ENCODE results near the gene GPBAR1. TPM values are rescaled to one million over a fixed set of nuclear protein-coding genes. Genes with fewer than 3 reads are reported as not detected.
A peak's percentile ranks its signal among the peaks of the same experiment; 100 is the strongest.

Gene GPBAR1
- total RNA-seq, 2 experiments from 2014 or later: 1.6 to 1.8 TPM

GRCh38 chr2:218262237-218262600 is 1.4 kb downstream of the GPBAR1 start:
- no peak for ATAC-seq (ENCODE audit: poor library complexity)
- DNase-seq: no peak
- intact Hi-C loops (cut with DNase I, micrococcal nuclease): no loop called here
- no peaks in the 10 kb centered on the region for H3K9me3 Mint-ChIP-seq
- Histone ChIP-seq H3K4me3 (ENCODE audit: low read length) (no peak overlapping the region), H3K9me3 (ENCODE audit: control insufficient read depth in 1 of 2, insufficient read depth in 1 of 2, low read length in 2 of 2) (no peaks in the 10 kb centered on the region), H3K27ac (ENCODE audit: low read depth in 1 of 2, low read length in 2 of 2) (no peak overlapping the region), H3K27me3 (ENCODE audit: control insufficient read depth in 1 of 2, insufficient read depth in 2 of 2, low read length in 2 of 2) (no peaks in the 10 kb centered on the region), H3K4me1 (ENCODE audit: insufficient read depth, low read length) (peaks cover 39% of the 10 kb centered on the region), H3K36me3 (ENCODE audit: insufficient read depth, low read length) (peaks cover 44% of the 10 kb centered on the region)
- peaks cover 16% of the 10 kb centered on the region for H3K4me1 Mint-ChIP-seq (ENCODE audit: low read depth)
- H3K27me3 Mint-ChIP-seq: no peaks in the 10 kb centered on the region
- no peak overlapping the region for H3K27ac Mint-ChIP-seq
- no peak for TF ChIP-seq CTCF (IDR thresholded peaks at IDR 0.05)
- H3K4me3 Mint-ChIP-seq: no peak overlapping the region
- ChIA-PET CTCF (no interaction called here), POLR2A (interaction anchor here (1.6 kb wide), 1 partner anchor 36 kb away, joined by 5 read pairs; no protein-coding TSS in a partner anchor)
- H3K36me3 Mint-ChIP-seq (ENCODE audit: low read depth): peaks cover 35% of the 10 kb centered on the region

GRCh38 chr2:218262631-218263586 is 2.1 kb downstream of the GPBAR1 start:
- H3K27ac ChIP-seq (ENCODE audit: low read depth in 1 of 2, low read length in 2 of 2): no peak overlapping the region
- Mint-ChIP-seq H3K36me3 (ENCODE audit: low read depth) (peaks cover 35% of the 10 kb centered on the region), H3K4me3 (no peak overlapping the region), H3K4me1 (ENCODE audit: low read depth) (peaks cover 15% of the 10 kb centered on the region), H3K27me3 (no peaks in the 10 kb centered on the region), H3K27ac (no peak overlapping the region), H3K9me3 (no peaks in the 10 kb centered on the region)
- ChIA-PET CTCF (no interaction called here), POLR2A (interaction anchor here (0.5 kb wide), 1 partner anchor 34 kb away, joined by 3 read pairs; no protein-coding TSS in a partner anchor)
- peaks cover 49% of the 10 kb centered on the region for H3K36me3 ChIP-seq (ENCODE audit: insufficient read depth, low read length)
- H3K4me3 ChIP-seq (ENCODE audit: low read length): no peak overlapping the region
- H3K27me3 ChIP-seq (ENCODE audit: control insufficient read depth in 1 of 2, insufficient read depth in 2 of 2, low read length in 2 of 2): no peaks in the 10 kb centered on the region
- peaks cover 38% of the 10 kb centered on the region for H3K4me1 ChIP-seq (ENCODE audit: insufficient read depth, low read length)
- H3K9me3 ChIP-seq (ENCODE audit: control insufficient read depth in 1 of 2, insufficient read depth in 1 of 2, low read length in 2 of 2): no peaks in the 10 kb centered on the region
- ATAC-seq (ENCODE audit: poor library complexity): no peak
- intact Hi-C loops (cut with DNase I, micrococcal nuclease): no loop called here
- DNase-seq: no peak
- no peak for TF ChIP-seq CTCF (IDR thresholded peaks at IDR 0.05)

GRCh38 chr2:218263817-218264641 is 3.2 kb downstream of the GPBAR1 start:
- Histone ChIP-seq H3K27ac (ENCODE audit: low read depth in 1 of 2, low read length in 2 of 2) (no peak overlapping the region), H3K4me3 (ENCODE audit: low read length) (no peak overlapping the region), H3K9me3 (ENCODE audit: control insufficient read depth in 1 of 2, insufficient read depth in 1 of 2, low read length in 2 of 2) (no peaks in the 10 kb centered on the region), H3K4me1 (ENCODE audit: insufficient read depth, low read length) (peaks cover 40% of the 10 kb centered on the region), H3K27me3 (ENCODE audit: control insufficient read depth in 1 of 2, insufficient read depth in 2 of 2, low read length in 2 of 2) (no peaks in the 10 kb centered on the region), H3K36me3 (ENCODE audit: insufficient read depth, low read length) (peaks cover 49% of the 10 kb centered on the region)
- ATAC-seq (ENCODE audit: poor library complexity): no peak
- CTCF ChIA-PET: no interaction called here
- Mint-ChIP-seq H3K4me3 (no peak overlapping the region), H3K9me3 (no peaks in the 10 kb centered on the region), H3K36me3 (ENCODE audit: low read depth) (peaks cover 36% of the 10 kb centered on the region), H3K4me1 (ENCODE audit: low read depth) (peaks cover 17% of the 10 kb centered on the region), H3K27ac (no peak overlapping the region), H3K27me3 (no peaks in the 10 kb centered on the region)
- intact Hi-C loops (cut with DNase I, micrococcal nuclease): no loop called here
- DNase-seq: peak in 1 of 14 experiments; percentile 29
- TF ChIP-seq CTCF (IDR thresholded peaks at IDR 0.05): no peak
- POLR2A ChIA-PET: no interaction called here

Measured in CD4-positive, alpha-beta T cell (primary cell).